Caco-2 (cell line): Measurements from ENCODE around the gene KCND3. TPM values are rescaled to one million over a fixed set of nuclear protein-coding genes. Genes with fewer than 3 reads are reported as not detected.
"Not testable (repeated sequence)": the region's sequence is repeated elsewhere in the genome, so short reads cannot be mapped to it uniquely, and the experiment has no call there.

Experiments
- BruUV-seq: library from RNA; stranded (reverse); fragments of 400-500 nt; replicated peaks from 2 replicates; lab custom pipeline; 2021; lab: Mats Ljungman, UMichigan
- CTCF ChIA-PET: fragments of 300-600 bp; sonication (Branson Sonifier 250); formaldehyde crosslinking; loops from one replicate; lab custom pipeline; 2022; ENCODE audit warnings: antibody characterized with exemption; lab: Charles Lee
- POLR2A ChIA-PET: fragments of 300-600 bp; sonication (Branson Sonifier 250); formaldehyde crosslinking; loops from one replicate; lab custom pipeline; 2022; ENCODE audit warnings: antibody characterized with exemption; lab: Charles Lee
- DNase-seq, 2 experiments: peaks; one replicate each; pipeline versions ENCODE4 v3.0.0 to v3.0.0-alpha.2; 2020 to 2022
- H3K27me3 ChIP-seq: replicated peaks from 2 replicates; pipeline ENCODE4 v1.6.0; 2011; ENCODE audit warnings: low read length; ENCODE audit not compliant: control insufficient read depth, insufficient read depth
- H3K36me3 ChIP-seq: 2 replicates; pipeline ENCODE4 v1.5.1; 2011; ENCODE audit warnings: low read length; ENCODE audit not compliant: control insufficient read depth, insufficient read depth
- H3K4me1 ChIP-seq: fragments of 250-450 bp; sonication (Bioruptor Pico); 2 replicates; pipeline ENCODE4 v1.5.1; 2020; ENCODE audit warnings: mild to moderate bottlenecking
- H3K4me3 ChIP-seq: 2 replicates; pipeline ENCODE4 v1.5.1; 2011; ENCODE audit warnings: low read depth, mild to moderate bottlenecking, control low read depth, low read length
- H3K9me3 ChIP-seq: fragments of 250-450 bp; sonication (Bioruptor Pico); 2 replicates; pipeline ENCODE4 v1.5.1; 2020; ENCODE audit warnings: mild to moderate bottlenecking, moderate library complexity
- H3K27ac Mint-ChIP-seq: one replicate; pipeline ENCODE4 v1.8.0; 2022; ENCODE audit warnings: mixed read lengths; ENCODE audit not compliant: unreplicated experiment
- H3K27me3 Mint-ChIP-seq: one replicate; pipeline ENCODE4 v1.8.0; 2022; ENCODE audit warnings: mixed read lengths; ENCODE audit not compliant: insufficient read depth, unreplicated experiment
- H3K36me3 Mint-ChIP-seq: one replicate; pipeline ENCODE4 v1.8.0; 2022; ENCODE audit warnings: mild to moderate bottlenecking, mixed read lengths; ENCODE audit not compliant: insufficient read depth, unreplicated experiment
- H3K4me1 Mint-ChIP-seq: one replicate; pipeline ENCODE4 v1.8.0; 2022; ENCODE audit warnings: low read depth, mixed read lengths; ENCODE audit not compliant: unreplicated experiment
- H3K4me3 Mint-ChIP-seq: one replicate; pipeline ENCODE4 v1.8.0; 2022; ENCODE audit warnings: mild to moderate bottlenecking, moderate library complexity, mixed read lengths; ENCODE audit not compliant: unreplicated experiment
- H3K9me3 Mint-ChIP-seq: one replicate; pipeline ENCODE4 v1.8.0; 2022; ENCODE audit warnings: mixed read lengths; ENCODE audit not compliant: unreplicated experiment
- intact Hi-C: fragments of 100-400 bp; cut with micrococcal nuclease; formaldehyde crosslinking; loops from one replicate; pipeline ENCODE4 v1.10.0; 2022; ENCODE audit not compliant: unreplicated experiment
- total RNA-seq: library from RNA; stranded (reverse); gene quantifications from 2 replicates; pipeline ENCODE4 v1.2.3, GENCODE V29; 2022
- TF ChIP-seq, protein P1 (sequence below), 2 experiments: fragments of 200-600 bp in 1 of 2; IDR thresholded peaks; 1 replicate in 1 of 2; 2 replicates in 1 of 2; pipeline versions ENCODE4 v1.5.1 to v1.8.0; 2011 to 2022; ENCODE audit warnings: antibody characterized with exemption in 1 of 2, control low read depth in 1 of 2, inconsistent platforms in 1 of 2, low read depth in 1 of 2, low read length in 1 of 2, mild to moderate bottlenecking in 1 of 2, moderate library complexity in 1 of 2; ENCODE audit not compliant: insufficient read depth in 1 of 2, severe bottlenecking in 1 of 2, unreplicated experiment in 1 of 2

The KCND3 gene
- total RNA-seq, 1 experiment from 2014 or later: 5.1 TPM

DNA sequence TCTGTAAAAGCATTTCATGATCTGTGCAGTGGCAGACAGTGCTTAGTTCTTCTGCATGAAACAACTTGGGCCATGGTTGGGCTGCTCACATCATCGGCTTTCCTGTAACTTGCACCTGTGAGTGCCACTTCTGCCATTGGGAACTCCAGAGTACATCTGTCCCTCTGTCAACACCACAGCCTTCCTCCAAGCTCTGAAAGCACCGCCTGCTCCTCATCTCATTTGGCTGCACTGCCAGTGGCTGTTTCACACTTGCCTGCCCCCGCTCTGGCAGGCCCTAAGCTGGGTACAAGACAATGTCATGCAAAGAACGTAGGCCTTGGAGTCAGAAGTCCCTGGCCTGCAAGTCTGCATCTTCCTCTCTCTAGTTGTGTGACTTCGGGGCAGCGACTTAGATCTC is 187.4 kb downstream of the KCND3 start:
- H3K27me3 ChIP-seq: no peaks in the 10 kb centered on the region
- H3K4me3 ChIP-seq: no peak overlapping the region
- Mint-ChIP-seq H3K27me3 (peaks cover 2% of the 10 kb centered on the region), H3K4me1 (no peaks in the 10 kb centered on the region), H3K9me3 (peaks cover 9% of the 10 kb centered on the region), H3K4me3 (no peak overlapping the region), H3K27ac (no peak overlapping the region), H3K36me3 (no peaks in the 10 kb centered on the region)
- intact Hi-C loops: no loop called here
- CTCF ChIA-PET: interaction anchor here (1.3 kb wide), 1 partner anchor 189 kb away, joined by 7 read pairs; no protein-coding TSS in a partner anchor
- H3K36me3 ChIP-seq: no peaks in the 10 kb centered on the region
- no peak for DNase-seq
- POLR2A ChIA-PET: no interaction called here
- TF ChIP-seq, protein P1, sequence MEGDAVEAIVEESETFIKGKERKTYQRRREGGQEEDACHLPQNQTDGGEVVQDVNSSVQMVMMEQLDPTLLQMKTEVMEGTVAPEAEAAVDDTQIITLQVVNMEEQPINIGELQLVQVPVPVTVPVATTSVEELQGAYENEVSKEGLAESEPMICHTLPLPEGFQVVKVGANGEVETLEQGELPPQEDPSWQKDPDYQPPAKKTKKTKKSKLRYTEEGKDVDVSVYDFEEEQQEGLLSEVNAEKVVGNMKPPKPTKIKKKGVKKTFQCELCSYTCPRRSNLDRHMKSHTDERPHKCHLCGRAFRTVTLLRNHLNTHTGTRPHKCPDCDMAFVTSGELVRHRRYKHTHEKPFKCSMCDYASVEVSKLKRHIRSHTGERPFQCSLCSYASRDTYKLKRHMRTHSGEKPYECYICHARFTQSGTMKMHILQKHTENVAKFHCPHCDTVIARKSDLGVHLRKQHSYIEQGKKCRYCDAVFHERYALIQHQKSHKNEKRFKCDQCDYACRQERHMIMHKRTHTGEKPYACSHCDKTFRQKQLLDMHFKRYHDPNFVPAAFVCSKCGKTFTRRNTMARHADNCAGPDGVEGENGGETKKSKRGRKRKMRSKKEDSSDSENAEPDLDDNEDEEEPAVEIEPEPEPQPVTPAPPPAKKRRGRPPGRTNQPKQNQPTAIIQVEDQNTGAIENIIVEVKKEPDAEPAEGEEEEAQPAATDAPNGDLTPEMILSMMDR (IDR thresholded peaks at IDR 0.05; ENCODE audit: insufficient read depth in 1 of 2, low read depth in 1 of 2, low read length in 1 of 2, severe bottlenecking in 1 of 2, unreplicated experiment in 1 of 2): no peak
- BruUV-seq: no TSS peak
- no peaks in the 10 kb centered on the region for H3K4me1 ChIP-seq
- H3K9me3 ChIP-seq: no peaks in the 10 kb centered on the region

GRCh38 chr1:111801071-111801850 is 188.2 kb downstream of the KCND3 start:
- ChIA-PET CTCF (interaction anchor here (1.3 kb wide), 1 partner anchor 190 kb away, joined by 7 read pairs; no protein-coding TSS in a partner anchor), POLR2A (no interaction called here)
- TF ChIP-seq, protein P1 (IDR thresholded peaks at IDR 0.05; ENCODE audit: insufficient read depth in 1 of 2, low read depth in 1 of 2, low read length in 1 of 2, severe bottlenecking in 1 of 2, unreplicated experiment in 1 of 2): no peak
- no peak overlapping the region for H3K4me3 ChIP-seq
- peaks cover 9% of the 10 kb centered on the region for H3K9me3 Mint-ChIP-seq
- no peaks in the 10 kb centered on the region for H3K4me1 Mint-ChIP-seq
- no peaks in the 10 kb centered on the region for H3K4me1 ChIP-seq
- no peak overlapping the region for H3K4me3 Mint-ChIP-seq
- H3K36me3 ChIP-seq: no peaks in the 10 kb centered on the region
- no peaks in the 10 kb centered on the region for H3K9me3 ChIP-seq
- H3K27ac Mint-ChIP-seq: no peak overlapping the region
- H3K36me3 Mint-ChIP-seq: no peaks in the 10 kb centered on the region
- peak in 1 of 2 experiments; percentile 8 for DNase-seq
- peaks cover 2% of the 10 kb centered on the region for H3K27me3 Mint-ChIP-seq
- no peaks in the 10 kb centered on the region for H3K27me3 ChIP-seq
- intact Hi-C loops: no loop called here
- BruUV-seq: no TSS peak

DNA sequence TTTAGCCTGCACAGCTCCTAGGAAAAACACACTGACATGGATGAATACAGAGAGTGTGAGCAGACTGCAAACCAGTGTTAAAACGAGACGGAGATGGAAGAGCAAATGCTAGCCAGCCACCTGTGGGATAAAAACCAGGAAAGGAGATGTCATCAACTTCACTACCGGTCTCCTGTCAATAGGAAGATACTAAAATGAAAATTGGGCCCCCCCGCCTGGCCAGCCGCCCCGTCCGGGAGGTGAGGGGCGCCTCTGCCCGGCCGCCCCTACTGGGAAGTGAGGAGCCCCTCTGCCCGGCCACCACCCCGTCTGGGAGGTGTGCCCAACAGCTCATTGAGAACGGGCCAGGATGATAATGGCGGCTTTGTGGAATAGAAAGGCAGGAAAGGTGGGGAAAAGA is 189.7 kb downstream of the KCND3 start:
- H3K27ac Mint-ChIP-seq, H3K27me3 ChIP-seq, H3K27me3 Mint-ChIP-seq, H3K9me3 Mint-ChIP-seq, CTCF ChIA-PET, POLR2A ChIA-PET, DNase-seq, H3K9me3 ChIP-seq, H3K36me3 Mint-ChIP-seq, H3K4me3 ChIP-seq, intact Hi-C loops, H3K4me3 Mint-ChIP-seq, H3K4me1 ChIP-seq, BruUV-seq, H3K4me1 Mint-ChIP-seq, H3K36me3 ChIP-seq: not testable (repeated sequence)
